HG03558 (cell line): Measurements from ENCODE around the gene LRRC40.
"Not testable (repeated sequence)": the region's sequence is repeated elsewhere in the genome, so short reads cannot be mapped to it uniquely, and the experiment has no call there.

Experiments used
- ATAC-seq: cut with Tn5 transposase; IDR thresholded peaks from one replicate; pipeline ENCODE4 v1.9.1; 2021; ENCODE audit warnings: moderate number of reproducible peaks; ENCODE audit not compliant: unreplicated experiment; ENCODE audit errors: extremely low read depth

LRRC40 gene

DNA sequence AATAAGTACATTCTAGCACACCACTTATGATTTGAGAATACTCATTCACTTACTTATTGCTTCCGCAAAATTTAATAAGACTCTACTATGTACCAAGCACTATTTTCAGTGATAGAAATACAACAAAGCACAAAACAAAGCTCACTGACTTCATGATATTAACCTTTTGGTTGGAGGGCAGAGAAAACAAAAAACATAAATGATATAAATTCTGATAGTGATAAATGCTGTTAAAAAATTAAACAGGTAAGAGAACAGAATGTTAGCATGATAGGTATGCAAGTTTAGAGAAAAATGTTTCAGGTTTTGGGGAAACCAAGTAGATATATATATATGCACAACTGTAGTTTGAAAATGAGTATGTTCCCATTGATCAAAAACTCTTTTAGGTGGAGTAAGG, 1.2 kb downstream of the LRRC40 start:
- ATAC-seq, result no peak

- no peak for ATAC-seq
These were observed 3.1 kb downstream of the LRRC40 start for GRCh38 chr1:70202173-70202758.

GRCh38 chr1:70200065-70200464, 5.3 kb downstream of the LRRC40 start:
- ATAC-seq, result no peak

GRCh38 chr1:70196333-70196732, 9.0 kb downstream of the LRRC40 start:
- ATAC-seq, result no peak

DNA sequence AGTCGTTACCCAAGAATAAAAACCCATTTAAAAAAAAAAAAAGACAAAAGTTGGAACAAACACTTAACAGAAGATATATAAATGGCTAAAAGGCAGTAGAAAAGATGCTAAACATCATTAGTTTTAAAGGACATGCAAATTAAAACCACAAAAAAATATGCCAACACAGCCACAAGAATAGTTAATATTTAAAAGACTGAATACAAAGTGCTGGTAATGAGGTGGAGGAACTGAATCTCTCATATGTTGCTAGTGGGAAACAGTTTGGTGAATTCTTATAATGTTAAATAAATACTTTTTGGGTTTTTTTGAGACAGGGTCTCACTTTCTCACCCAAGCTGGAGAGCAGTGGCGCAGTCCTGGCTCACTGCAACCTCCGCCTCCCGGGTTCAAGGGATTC, 10.0 kb downstream of the LRRC40 start:
- ATAC-seq, result peak; percentile 53

GRCh38 chr1:70194601-70195000, 10.8 kb downstream of the LRRC40 start:
- ATAC-seq, result no peak

DNA sequence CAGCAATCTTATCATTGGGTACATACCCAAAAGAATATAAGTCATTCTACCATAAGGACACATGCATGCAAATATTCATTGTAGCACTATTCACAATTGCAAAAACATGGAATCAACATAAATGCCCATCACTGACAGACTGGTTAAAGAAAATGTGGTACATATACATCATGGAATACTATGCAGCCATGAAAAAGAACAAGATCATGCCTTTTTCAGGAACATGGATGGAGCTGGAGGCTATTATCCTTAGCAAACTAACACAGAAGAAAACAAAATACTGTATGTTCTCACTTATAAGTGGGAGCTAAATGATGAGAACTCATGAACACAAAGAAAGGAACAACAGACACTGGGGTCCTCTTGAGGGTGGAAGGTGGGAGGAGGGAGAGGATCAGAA, 12.9 kb downstream of the LRRC40 start:
- ATAC-seq, result not testable (repeated sequence)

- ATAC-seq, result no peak
These were observed 15.2 kb downstream of the LRRC40 start for GRCh38 chr1:70190180-70190579.

GRCh38 chr1:70188522-70188921, 16.9 kb downstream of the LRRC40 start:
- no peak for ATAC-seq

GRCh38 chr1:70185181-70185580, 20.2 kb downstream of the LRRC40 start:
- not testable (repeated sequence) for ATAC-seq

GRCh38 chr1:70171512-70171911, 33.9 kb downstream of the LRRC40 start:
- no peak for ATAC-seq

- no peak for ATAC-seq
These were observed 36.1 kb downstream of the LRRC40 start for GRCh38 chr1:70169018-70169839.

- no peak for ATAC-seq
These were observed 37.1 kb downstream of the LRRC40 start for GRCh38 chr1:70168283-70168682.

DNA sequence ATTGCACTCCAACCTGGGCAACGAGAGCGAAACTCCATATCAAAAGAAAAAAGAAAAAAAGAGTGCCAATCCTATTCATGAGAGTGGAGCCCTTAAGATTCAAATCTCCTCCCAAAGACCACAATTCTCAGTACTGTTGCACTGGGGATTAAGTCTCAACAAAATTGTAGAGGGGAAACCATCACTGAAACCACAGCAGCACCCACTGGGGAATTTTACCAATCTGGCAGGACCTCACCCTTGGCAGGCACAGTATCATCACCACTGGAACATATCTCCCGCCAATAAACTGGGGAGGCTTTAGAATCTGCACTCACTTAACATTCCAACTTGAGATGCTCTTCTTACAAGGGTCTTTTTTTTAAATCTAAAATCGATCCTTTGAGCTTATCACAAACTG, 41.0 kb downstream of the LRRC40 start:
- ATAC-seq, result no peak

DNA sequence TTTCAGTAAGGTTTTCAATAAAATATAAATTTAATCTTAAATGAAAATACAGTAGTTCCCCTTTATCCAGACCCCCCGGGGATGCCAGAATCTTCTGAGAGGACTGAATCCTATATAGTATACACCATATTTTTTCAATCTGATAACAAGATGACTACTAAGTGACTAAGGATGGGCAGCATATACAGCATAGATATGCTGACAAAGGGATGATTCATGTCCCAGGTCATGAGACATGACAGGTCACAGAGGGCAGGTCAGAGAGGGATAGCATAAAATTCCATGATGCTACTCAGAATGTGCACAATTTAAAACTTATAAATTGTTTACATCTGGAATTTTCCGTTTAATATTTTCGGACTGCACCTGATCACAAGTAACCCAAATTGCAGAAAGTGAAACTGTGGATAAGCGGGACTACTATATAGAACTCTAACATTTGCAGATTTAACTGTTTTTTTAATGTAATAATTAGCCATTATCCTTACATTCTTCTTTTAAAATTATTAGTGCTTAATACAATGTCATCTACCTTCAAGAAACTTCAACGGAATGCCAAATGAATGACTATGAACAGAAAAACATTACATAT, 48.8 kb downstream of the LRRC40 start:
- ATAC-seq, result no peak

- no peak for ATAC-seq
These were observed 51.6 kb downstream of the LRRC40 start for GRCh38 chr1:70153739-70154138.

- no peak for ATAC-seq
These were observed 54.9 kb downstream of the LRRC40 start for GRCh38 chr1:70150444-70150843.

GRCh38 chr1:70146488-70146887, 58.9 kb downstream of the LRRC40 start:
- ATAC-seq, result no peak

DNA sequence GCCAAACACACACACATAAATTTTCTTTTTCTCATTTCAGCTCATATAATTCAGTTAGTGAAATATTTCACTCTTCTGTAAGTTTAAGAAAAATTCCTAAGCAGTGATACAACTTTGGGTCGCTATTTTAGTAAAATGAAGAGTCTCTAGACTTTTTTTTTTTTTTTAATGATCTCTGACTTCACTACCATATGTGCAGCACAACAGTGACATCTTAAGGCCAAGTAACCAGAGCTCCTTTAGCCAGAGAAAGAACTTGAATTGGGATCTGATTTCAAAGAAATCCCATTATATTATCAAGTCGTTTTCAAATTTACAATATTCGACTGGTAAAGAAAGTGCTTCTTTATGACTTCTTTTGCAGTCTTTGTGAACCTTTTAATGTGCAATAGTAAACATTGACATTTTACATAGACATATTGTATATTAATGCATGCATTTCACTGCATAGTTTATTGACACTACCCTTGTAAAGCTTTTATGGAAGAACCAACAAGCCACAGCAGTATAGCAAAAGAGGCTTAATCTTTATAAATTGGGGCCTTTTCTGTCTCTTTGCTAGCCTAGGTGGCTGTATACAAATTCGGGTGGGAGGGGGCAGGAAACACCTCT, 62.2 kb downstream of the LRRC40 start:
- ATAC-seq, result no peak

GRCh38 chr1:70142075-70142474, 63.3 kb downstream of the LRRC40 start:
- ATAC-seq, result no peak

GRCh38 chr1:70140894-70141293, 64.5 kb downstream of the LRRC40 start:
- no peak for ATAC-seq
